ENCODE results near the gene TOMM34.

TOMM34 gene

GRCh38 chr20:44969300-44969894 lies 9.2 kb upstream of the TOMM34 start:
- Mint-ChIP-seq H3K4me3 (peak overlapping the region; percentile 90), H3K9me3 (no peaks in the 10 kb centered on the region), H3K36me3 (ENCODE audit: low read depth) (peaks cover 42% of the 10 kb centered on the region), H3K27ac (peak overlapping the region; percentile 76), H3K4me1 (ENCODE audit: low read depth) (peaks cover 50% of the 10 kb centered on the region), H3K27me3 (ENCODE audit: low read depth) (no peaks in the 10 kb centered on the region)

- H3K4me3 Mint-ChIP-seq, result peak overlapping the region; percentile 90
- H3K27me3 Mint-ChIP-seq (ENCODE audit: low read depth), result no peaks in the 10 kb centered on the region
- no peaks in the 10 kb centered on the region for H3K9me3 Mint-ChIP-seq
- peaks cover 51% of the 10 kb centered on the region for H3K4me1 Mint-ChIP-seq (ENCODE audit: low read depth)
- peaks cover 27% of the 10 kb centered on the region for H3K36me3 Mint-ChIP-seq (ENCODE audit: low read depth)
- H3K27ac Mint-ChIP-seq, result peak overlapping the region; percentile 76
Measured at GRCh38 chr20:44967207-44967807, 7.1 kb upstream of the TOMM34 start.

- H3K36me3 Mint-ChIP-seq (ENCODE audit: low read depth), result peaks cover 27% of the 10 kb centered on the region
Measured at GRCh38 chr20:44966030-44966961, 6.1 kb upstream of the TOMM34 start, which contains the start of gene STK4. TSS of gene STK4 (plus strand) at chr20:44966512. CDS start at chr20:44966569, 57 bp downstream.

GRCh38 chr20:44965651-44966029 lies 5.4 kb upstream of the TOMM34 start:
- Mint-ChIP-seq H3K4me1 (ENCODE audit: low read depth) (peaks cover 56% of the 10 kb centered on the region), H3K4me3 (peak overlapping the region; percentile 90), H3K36me3 (ENCODE audit: low read depth) (peaks cover 24% of the 10 kb centered on the region), H3K27ac (peak overlapping the region; percentile 76), H3K27me3 (ENCODE audit: low read depth) (no peaks in the 10 kb centered on the region), H3K9me3 (no peaks in the 10 kb centered on the region)

More at GRCh38 chr20:44966030-44966961, 6.1 kb upstream of the TOMM34 start, which contains the start of gene STK4:
- Mint-ChIP-seq H3K27ac (peak within 1 kb of the TSS; percentile 76), H3K4me3 (peak within 1 kb of the TSS; percentile 90), H3K9me3 (no peaks in the 10 kb centered on the region), H3K4me1 (ENCODE audit: low read depth) (peaks cover 58% of the 10 kb centered on the region), H3K27me3 (ENCODE audit: low read depth) (no peaks in the 10 kb centered on the region)

GRCh38 chr20:44963325-44964215 lies 3.4 kb upstream of the TOMM34 start:
- H3K27me3 Mint-ChIP-seq (ENCODE audit: low read depth), result no peaks in the 10 kb centered on the region
- H3K36me3 Mint-ChIP-seq (ENCODE audit: low read depth), result peaks cover 24% of the 10 kb centered on the region
- no peaks in the 10 kb centered on the region for H3K9me3 Mint-ChIP-seq
- peaks cover 53% of the 10 kb centered on the region for H3K4me1 Mint-ChIP-seq (ENCODE audit: low read depth)
- peak overlapping the region; percentile 66 for H3K27ac Mint-ChIP-seq
- peak overlapping the region; percentile 37 for H3K4me3 Mint-ChIP-seq

GRCh38 chr20:44962483-44962882 lies 2.3 kb upstream of the TOMM34 start:
- Mint-ChIP-seq H3K9me3 (no peaks in the 10 kb centered on the region), H3K4me3 (no peak overlapping the region), H3K36me3 (ENCODE audit: low read depth) (peaks cover 23% of the 10 kb centered on the region), H3K27ac (no peak overlapping the region), H3K4me1 (ENCODE audit: low read depth) (peaks cover 56% of the 10 kb centered on the region), H3K27me3 (ENCODE audit: low read depth) (no peaks in the 10 kb centered on the region)

- no peaks in the 10 kb centered on the region for H3K9me3 Mint-ChIP-seq
- H3K36me3 Mint-ChIP-seq (ENCODE audit: low read depth), result peaks cover 22% of the 10 kb centered on the region
- peaks cover 56% of the 10 kb centered on the region for H3K4me1 Mint-ChIP-seq (ENCODE audit: low read depth)
- H3K4me3 Mint-ChIP-seq, result no peak overlapping the region
- H3K27ac Mint-ChIP-seq, result no peak overlapping the region
- H3K27me3 Mint-ChIP-seq (ENCODE audit: low read depth), result no peaks in the 10 kb centered on the region
Measured at GRCh38 chr20:44961870-44962267, 1.7 kb upstream of the TOMM34 start.

GRCh38 chr20:44961011-44961869 lies 1.0 kb upstream of the TOMM34 start:
- Mint-ChIP-seq H3K36me3 (ENCODE audit: low read depth) (peaks cover 20% of the 10 kb centered on the region), H3K27me3 (ENCODE audit: low read depth) (no peaks in the 10 kb centered on the region), H3K27ac (no peak overlapping the region), H3K9me3 (no peaks in the 10 kb centered on the region), H3K4me1 (ENCODE audit: low read depth) (peaks cover 61% of the 10 kb centered on the region), H3K4me3 (no peak overlapping the region)

- peaks cover 30% of the 10 kb centered on the region for H3K36me3 Mint-ChIP-seq (ENCODE audit: low read depth)
- peak overlapping the region; percentile 98 for H3K27ac Mint-ChIP-seq
- no peaks in the 10 kb centered on the region for H3K9me3 Mint-ChIP-seq
- no peaks in the 10 kb centered on the region for H3K27me3 Mint-ChIP-seq (ENCODE audit: low read depth)
- peak overlapping the region; percentile 99 for H3K4me3 Mint-ChIP-seq
- H3K4me1 Mint-ChIP-seq (ENCODE audit: low read depth), result peaks cover 56% of the 10 kb centered on the region
Measured at GRCh38 chr20:44959638-44960102, 527 bp downstream of the TOMM34 start.

- H3K27ac Mint-ChIP-seq, result peak overlapping the region; percentile 98
- peak overlapping the region; percentile 99 for H3K4me3 Mint-ChIP-seq
- H3K36me3 Mint-ChIP-seq (ENCODE audit: low read depth), result peaks cover 33% of the 10 kb centered on the region
- no peaks in the 10 kb centered on the region for H3K27me3 Mint-ChIP-seq (ENCODE audit: low read depth)
- no peaks in the 10 kb centered on the region for H3K9me3 Mint-ChIP-seq
- H3K4me1 Mint-ChIP-seq (ENCODE audit: low read depth), result peaks cover 56% of the 10 kb centered on the region
Measured at GRCh38 chr20:44959082-44959637, 1.0 kb downstream of the TOMM34 start.

GRCh38 chr20:44958276-44958675 lies 1.9 kb downstream of the TOMM34 start:
- H3K4me1 Mint-ChIP-seq (ENCODE audit: low read depth), result peaks cover 51% of the 10 kb centered on the region
- H3K9me3 Mint-ChIP-seq, result no peaks in the 10 kb centered on the region
- H3K4me3 Mint-ChIP-seq, result peak overlapping the region; percentile 99
- H3K27ac Mint-ChIP-seq, result no peak overlapping the region
- peaks cover 41% of the 10 kb centered on the region for H3K36me3 Mint-ChIP-seq (ENCODE audit: low read depth)
- no peaks in the 10 kb centered on the region for H3K27me3 Mint-ChIP-seq (ENCODE audit: low read depth)

GRCh38 chr20:44956410-44956809 lies 3.8 kb downstream of the TOMM34 start:
- Mint-ChIP-seq H3K9me3 (no peaks in the 10 kb centered on the region), H3K27me3 (ENCODE audit: low read depth) (no peaks in the 10 kb centered on the region), H3K4me1 (ENCODE audit: low read depth) (peaks cover 51% of the 10 kb centered on the region), H3K4me3 (no peak overlapping the region), H3K36me3 (ENCODE audit: low read depth) (peaks cover 56% of the 10 kb centered on the region), H3K27ac (no peak overlapping the region)

GRCh38 chr20:44955270-44955669 lies 4.9 kb downstream of the TOMM34 start:
- H3K4me1 Mint-ChIP-seq (ENCODE audit: low read depth), result peaks cover 41% of the 10 kb centered on the region
- H3K36me3 Mint-ChIP-seq (ENCODE audit: low read depth), result peaks cover 60% of the 10 kb centered on the region
- H3K27me3 Mint-ChIP-seq (ENCODE audit: low read depth), result no peaks in the 10 kb centered on the region
- H3K9me3 Mint-ChIP-seq, result no peaks in the 10 kb centered on the region
- H3K4me3 Mint-ChIP-seq, result no peak overlapping the region
- H3K27ac Mint-ChIP-seq, result no peak overlapping the region
